Naive thymus-derived CD4-positive, alpha-beta T cell (primary cell): ENCODE results near the gene TOP1. TPM values are rescaled to one million over a fixed set of nuclear protein-coding genes. Genes with fewer than 3 reads are reported as not detected.

Experiments used
- ATAC-seq: fragments of 150-1000 bp; cut with Tn5 transposase; 2 replicates; pipeline ENCODE4 v1.10.0; 2021; ENCODE audit warnings: mild to moderate bottlenecking, moderate library complexity
- CTCF ChIA-PET: fragments of 350-600 bp; sonication (Branson Sonifier 250); formaldehyde crosslinking; loops from one replicate; lab custom pipeline; 2021; ENCODE audit warnings: antibody characterized with exemption; lab: Charles Lee
- POLR2A ChIA-PET: fragments of 350-600 bp; sonication (Branson Sonifier 250); formaldehyde crosslinking; loops from one replicate; lab custom pipeline; 2021; ENCODE audit warnings: antibody characterized with exemption, inconsistent platforms; lab: Charles Lee
- DNase-seq, 9 donors: peaks; one replicate each; pipeline versions ENCODE4 v3.0.0 to v3.0.0-alpha.2; 2020 to 2022; ENCODE audit warnings: mixed read lengths in 1 of 9
- H3K27ac ChIP-seq: one replicate; pipeline ENCODE4 v1.7.0; 2013; ENCODE audit warnings: mild to moderate bottlenecking, low read depth, low read length, moderate library complexity
- H3K27me3 ChIP-seq, 2 donors: one replicate each; pipeline ENCODE4 v1.7.0; 2013; ENCODE audit warnings: low read length in 2 of 2, mild to moderate bottlenecking in 2 of 2, moderate library complexity in 2 of 2; ENCODE audit not compliant: control insufficient read depth in 2 of 2, insufficient read depth in 2 of 2
- H3K36me3 ChIP-seq, 3 experiments: 1 replicate in 2 of 3; 2 replicates in 1 of 3; pipeline ENCODE4 v1.7.0; 2013; ENCODE audit warnings: low read length in 3 of 3, mild to moderate bottlenecking in 3 of 3, moderate library complexity in 1 of 3; ENCODE audit not compliant: insufficient read depth in 3 of 3, control insufficient read depth in 2 of 3
- H3K4me1 ChIP-seq, 2 donors: one replicate each; pipeline ENCODE4 v1.7.0; 2013; ENCODE audit warnings: low read length in 2 of 2, mild to moderate bottlenecking in 2 of 2, moderate library complexity in 1 of 2; ENCODE audit not compliant: control insufficient read depth in 2 of 2, insufficient read depth in 2 of 2
- H3K4me3 ChIP-seq: 2 replicates; pipeline ENCODE4 v1.7.0; 2013; ENCODE audit warnings: mild to moderate bottlenecking, low read length
- H3K9me3 ChIP-seq, 3 experiments: 1 replicate in 2 of 3; 2 replicates in 1 of 3; pipeline ENCODE4 v1.7.0; 2013; ENCODE audit warnings: low read length in 3 of 3; ENCODE audit not compliant: control insufficient read depth in 2 of 3
- H3K27ac Mint-ChIP-seq, 9 donors: one replicate each; pipeline ENCODE4 v1.8.0; 2020 to 2022; ENCODE audit warnings: mixed read lengths in 9 of 9, mild to moderate bottlenecking in 8 of 9, moderate library complexity in 5 of 9, inconsistent platforms in 2 of 9
- H3K27me3 Mint-ChIP-seq, 5 donors: one replicate each; pipeline ENCODE4 v1.8.0; 2021 to 2022; ENCODE audit warnings: mixed read lengths in 5 of 5, mild to moderate bottlenecking in 1 of 5
- H3K36me3 Mint-ChIP-seq, 5 donors: one replicate each; pipeline ENCODE4 v1.8.0; 2020 to 2022; ENCODE audit warnings: mixed read lengths in 5 of 5, mild to moderate bottlenecking in 3 of 5, inconsistent platforms in 1 of 5
- H3K4me1 Mint-ChIP-seq, 7 donors: one replicate each; pipeline ENCODE4 v1.8.0; 2020 to 2022; ENCODE audit warnings: mixed read lengths in 7 of 7, mild to moderate bottlenecking in 3 of 7, inconsistent platforms in 1 of 7
- H3K4me3 Mint-ChIP-seq, 10 donors: one replicate each; pipeline ENCODE4 v1.8.0; 2020 to 2022; ENCODE audit warnings: mild to moderate bottlenecking in 10 of 10, mixed read lengths in 10 of 10, moderate library complexity in 6 of 10, inconsistent platforms in 2 of 10
- H3K9me3 Mint-ChIP-seq, 11 donors: one replicate each; pipeline ENCODE4 v1.8.0; 2020 to 2022; ENCODE audit warnings: mixed read lengths in 11 of 11, mild to moderate bottlenecking in 4 of 11, inconsistent platforms in 1 of 11, moderate library complexity in 1 of 11
- intact Hi-C, 2 donors: fragments of 100-400 bp; cut with micrococcal nuclease; formaldehyde crosslinking; loops; one replicate each; pipeline ENCODE4 v1.15.1; 2023
- polyA plus RNA-seq, 2 donors: library from polyadenylated mRNA; unstranded; fragments of 300-500 nt; fragmentation: Illumina TruSeq; gene quantifications; one replicate each; pipeline ENCODE4 v1.2.3, GENCODE V29; 2021
- total RNA-seq, 6 experiments: library from RNA in 5 of 6; stranded (reverse) in 5 of 6; gene quantifications; 1 replicate in 5 of 6; 2 replicates in 1 of 6; pipeline ENCODE4 v1.2.3 and lab custom pipeline; 2021 to 2026

The TOP1 gene
- total and polyA plus RNA-seq, 7 experiments from 2014 or later = 10.2 to 82.8 (median 33.3) TPM

DNA sequence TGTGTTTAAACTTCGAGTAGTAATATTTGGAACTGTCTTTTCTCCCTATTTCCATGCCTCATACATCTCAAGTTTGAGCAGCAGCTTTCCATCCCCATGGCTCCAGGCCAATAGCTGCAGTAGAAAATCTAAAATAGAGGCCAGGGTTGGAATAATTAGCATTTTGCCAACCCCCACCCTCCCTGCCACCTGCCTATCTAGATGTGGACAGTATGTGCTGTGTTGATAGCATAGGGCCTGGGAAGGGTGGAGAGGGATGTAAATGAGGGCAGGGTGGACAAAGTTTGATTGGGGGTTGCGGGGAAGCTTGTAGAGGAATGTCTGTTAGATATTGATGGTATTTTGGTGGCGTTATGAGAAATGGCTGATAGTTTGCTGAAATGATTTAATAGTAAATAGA, 5.6 kb downstream of the TOP1 start:
- Mint-ChIP-seq H3K4me1 (peaks cover 76 to 95% (median 89%) of the 10 kb centered on the region in 7 donors), H3K27me3 (no peaks in the 10 kb centered on the region), H3K4me3 (peak overlapping the region in 8 of 10 donors; percentile 1 to 26 (median 6)), H3K36me3 (peaks cover 0 to 35% (median 9%) of the 10 kb centered on the region in 5 donors), H3K27ac (peak overlapping the region in 3 of 9 donors; percentile 1 to 23 (median 9)), H3K9me3 (no peaks in the 10 kb centered on the region)
- Histone ChIP-seq H3K27me3 (no peaks in the 10 kb centered on the region), H3K9me3 (no peaks in the 10 kb centered on the region), H3K4me3 (no peak overlapping the region), H3K4me1 (peaks cover 38 to 44% of the 10 kb centered on the region in 2 donors), H3K27ac (no peak overlapping the region), H3K36me3 (peaks cover 0 to 4% (median 0%) of the 10 kb centered on the region in 3 experiments)
- POLR2A ChIA-PET = interaction anchor here (6.0 kb wide), 1 partner anchor 12 kb away, joined by 29 read pairs; no protein-coding TSS in a partner anchor
- ATAC-seq (no peak), DNase-seq (no peak)
- intact Hi-C loops = no loop called here
- CTCF ChIA-PET = interaction anchor here (1.5 kb wide), 1 partner anchor 44 kb away, joined by 5 read pairs; no protein-coding TSS in a partner anchor

- no peak for ATAC-seq
- POLR2A ChIA-PET = interaction anchor here (0.6 to 6.0 kb wide), 3 partner anchors 11 to 77 kb away, joined by 3 to 29 read pairs (median 3); no protein-coding TSS in a partner anchor
These were observed 6.6 kb downstream of the TOP1 start for GRCh38 chr20:41035207-41035606.

DNA sequence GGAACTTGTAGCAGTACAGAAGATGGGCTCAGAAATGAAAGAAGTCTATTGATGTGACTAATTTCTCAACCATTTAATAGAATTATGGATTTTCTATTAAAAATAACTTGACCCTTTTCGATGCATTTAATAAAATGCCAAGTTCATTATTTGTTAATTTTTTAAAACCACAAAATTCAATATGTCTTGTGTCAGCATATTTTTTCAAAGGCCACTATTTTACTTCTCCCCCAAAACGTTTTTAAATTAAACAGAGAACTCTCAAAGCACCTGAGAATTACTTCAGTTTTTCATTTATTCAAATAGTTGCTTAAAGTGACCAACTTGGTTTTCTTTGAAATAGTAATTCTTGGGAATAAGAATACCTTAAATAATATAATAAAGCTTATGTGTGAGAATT, 8.6 kb downstream of the TOP1 start:
- POLR2A ChIA-PET = interaction anchor here (1.0 to 1.6 kb wide), 2 partner anchors 11 to 12 kb away, joined by 3 to 5 read pairs; no protein-coding TSS in a partner anchor

More at GRCh38 chr20:41035207-41035606, 6.6 kb downstream of the TOP1 start:
- peaks cover 38 to 52% of the 10 kb centered on the region in 2 donors for H3K4me1 ChIP-seq
- DNase-seq = no peak
- H3K27ac ChIP-seq = no peak overlapping the region
- no peaks in the 10 kb centered on the region for H3K36me3 ChIP-seq
- H3K9me3 ChIP-seq = no peaks in the 10 kb centered on the region
- Mint-ChIP-seq H3K4me3 (peak overlapping the region in 6 of 10 donors; percentile 12 to 43 (median 30)), H3K4me1 (peaks cover 77 to 100% (median 95%) of the 10 kb centered on the region in 7 donors), H3K9me3 (no peaks in the 10 kb centered on the region), H3K27me3 (no peaks in the 10 kb centered on the region), H3K36me3 (peaks cover 0 to 30% (median 9%) of the 10 kb centered on the region in 5 donors), H3K27ac (peak overlapping the region in 4 of 9 donors; percentile 14 to 77 (median 22))
- H3K27me3 ChIP-seq = no peaks in the 10 kb centered on the region
- CTCF ChIA-PET = no interaction called here
- no peak overlapping the region for H3K4me3 ChIP-seq
- intact Hi-C loops = no loop called here

GRCh38 chr20:41038149-41038877, 9.7 kb downstream of the TOP1 start:
- ChIA-PET CTCF (interaction anchor here (0.9 kb wide), 1 partner anchor 72 kb away, joined by 3 read pairs; no protein-coding TSS in a partner anchor), POLR2A (interaction anchor here (1.0 to 1.7 kb wide), 3 partner anchors 9 to 11 kb away, joined by 3 to 6 read pairs (median 5); partner anchors contain the start of gene TOP1)
- peaks cover 0 to 24% (median 9%) of the 10 kb centered on the region in 5 donors for H3K36me3 Mint-ChIP-seq

More for the DNA sequence above, 8.6 kb downstream of the TOP1 start:
- Histone ChIP-seq H3K36me3 (no peaks in the 10 kb centered on the region), H3K27me3 (no peaks in the 10 kb centered on the region), H3K9me3 (no peaks in the 10 kb centered on the region), H3K4me3 (no peak overlapping the region), H3K27ac (no peak overlapping the region), H3K4me1 (peaks cover 33 to 51% of the 10 kb centered on the region in 2 donors)
- H3K9me3 Mint-ChIP-seq = no peaks in the 10 kb centered on the region
- DNase-seq = no peak
- CTCF ChIA-PET = no interaction called here
- H3K4me1 Mint-ChIP-seq = peaks cover 63 to 100% (median 95%) of the 10 kb centered on the region in 7 donors
- intact Hi-C loops = no loop called here
- no peak overlapping the region for H3K4me3 Mint-ChIP-seq
- ATAC-seq = no peak
- H3K27ac Mint-ChIP-seq = peak overlapping the region in 1 of 9 donors; percentile 3
- no peaks in the 10 kb centered on the region for H3K27me3 Mint-ChIP-seq
- H3K36me3 Mint-ChIP-seq = peaks cover 0 to 21% (median 9%) of the 10 kb centered on the region in 5 donors

DNA sequence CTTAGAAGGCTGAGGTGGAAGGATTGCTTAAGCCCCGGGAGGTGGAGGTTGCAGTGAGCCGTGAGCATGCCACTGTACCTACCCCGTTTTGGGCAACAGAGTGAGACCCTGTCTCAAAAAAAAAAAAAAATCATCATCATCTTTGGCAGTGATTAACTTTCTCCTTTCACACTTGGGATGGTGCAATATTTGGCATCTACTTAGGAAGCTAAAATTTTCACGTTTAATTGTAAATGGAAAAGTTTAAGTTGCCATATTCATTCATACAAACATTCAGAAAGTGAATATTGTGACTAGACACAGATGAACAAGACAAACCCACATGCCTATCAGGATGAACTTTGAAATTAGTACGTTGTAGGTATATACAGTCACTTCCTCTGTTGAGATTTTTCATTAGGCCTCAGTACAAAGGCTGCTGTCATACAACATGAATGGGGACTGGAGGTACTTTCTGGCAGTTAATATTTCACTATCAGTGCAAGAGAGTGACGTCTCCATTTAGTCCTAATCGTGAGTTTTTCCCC, 10.3 kb downstream of the TOP1 start:
- peak overlapping the region in 5 of 9 donors; percentile 45 to 63 (median 48) for H3K27ac Mint-ChIP-seq
- H3K9me3 Mint-ChIP-seq = no peaks in the 10 kb centered on the region
- ChIA-PET POLR2A (interaction anchor here (0.6 to 1.7 kb wide), 5 partner anchors 10 to 80 kb away, joined by 4 to 7 read pairs (median 5); partner anchors contain the start of gene TOP1), CTCF (interaction anchor here (0.9 kb wide), 1 partner anchor 73 kb away, joined by 3 read pairs; no protein-coding TSS in a partner anchor)
- no peaks in the 10 kb centered on the region for H3K9me3 ChIP-seq
- H3K36me3 ChIP-seq = no peaks in the 10 kb centered on the region
- H3K27ac ChIP-seq = no peak overlapping the region
- H3K4me1 Mint-ChIP-seq = peaks cover 61 to 99% (median 93%) of the 10 kb centered on the region in 7 donors
- ATAC-seq (peak; percentile 34), DNase-seq (no peak)
- H3K4me3 ChIP-seq = no peak overlapping the region
- H3K4me1 ChIP-seq = peaks cover 35 to 42% of the 10 kb centered on the region in 2 donors
- intact Hi-C loops = loop anchor here in 1 of 2 donors (1.0 kb wide), 2 partner anchors 8 to 9 kb away; no protein-coding TSS in a partner anchor
- no peaks in the 10 kb centered on the region for H3K27me3 Mint-ChIP-seq
- peak overlapping the region in 6 of 10 donors; percentile 11 to 42 (median 28) for H3K4me3 Mint-ChIP-seq
- H3K36me3 Mint-ChIP-seq = peaks cover 0 to 26% (median 9%) of the 10 kb centered on the region in 5 donors
- H3K27me3 ChIP-seq = no peaks in the 10 kb centered on the region

More at GRCh38 chr20:41038149-41038877, 9.7 kb downstream of the TOP1 start:
- peak overlapping the region in 8 of 9 donors; percentile 8 to 76 (median 44) for H3K27ac Mint-ChIP-seq
- intact Hi-C loops = no loop called here
- no peak for DNase-seq
- H3K4me1 Mint-ChIP-seq = peaks cover 64 to 100% (median 95%) of the 10 kb centered on the region in 7 donors
- no peaks in the 10 kb centered on the region for H3K9me3 Mint-ChIP-seq
- H3K36me3 ChIP-seq = no peaks in the 10 kb centered on the region
- H3K4me3 Mint-ChIP-seq = peak overlapping the region in 9 of 10 donors; percentile 5 to 42 (median 23)
- H3K4me3 ChIP-seq = no peak overlapping the region
- no peaks in the 10 kb centered on the region for H3K9me3 ChIP-seq
- H3K27me3 Mint-ChIP-seq = no peaks in the 10 kb centered on the region
- no peaks in the 10 kb centered on the region for H3K27me3 ChIP-seq
- no peak overlapping the region for H3K27ac ChIP-seq
- no peak for ATAC-seq
- H3K4me1 ChIP-seq = peaks cover 35 to 46% of the 10 kb centered on the region in 2 donors

GRCh38 chr20:41040855-41041254, 12.2 kb downstream of the TOP1 start:
- DNase-seq (peak in 1 of 9 donors; percentile 23), ATAC-seq (peak; percentile 52)
- Histone ChIP-seq H3K4me1 (peaks cover 32 to 41% of the 10 kb centered on the region in 2 donors), H3K36me3 (no peaks in the 10 kb centered on the region), H3K4me3 (no peak overlapping the region), H3K27me3 (no peaks in the 10 kb centered on the region), H3K27ac (no peak overlapping the region), H3K9me3 (no peaks in the 10 kb centered on the region)
- intact Hi-C loops = loop anchor here in 1 of 2 donors (1.0 kb wide), 1 partner anchor 13 kb away; the partner anchor contains the start of gene TOP1
- peaks cover 0 to 26% (median 4%) of the 10 kb centered on the region in 5 donors for H3K36me3 Mint-ChIP-seq
- H3K27ac Mint-ChIP-seq = peak overlapping the region in 7 of 9 donors; percentile 4 to 83 (median 73)
- H3K9me3 Mint-ChIP-seq = no peaks in the 10 kb centered on the region
- ChIA-PET POLR2A (interaction anchor here (0.7 to 2.9 kb wide), 5 partner anchors 10 to 182 kb away, joined by 3 to 17 read pairs (median 3); no protein-coding TSS in a partner anchor), CTCF (interaction anchor here (0.6 to 0.8 kb wide), 3 partner anchors 17 to 556 kb away, joined by 3 read pairs; no protein-coding TSS in a partner anchor)
- H3K4me3 Mint-ChIP-seq = peak overlapping the region; percentile 31 to 69 (median 54)
- H3K27me3 Mint-ChIP-seq = no peaks in the 10 kb centered on the region
- peaks cover 52 to 97% (median 93%) of the 10 kb centered on the region in 7 donors for H3K4me1 Mint-ChIP-seq
